Iris pigment epithelial cell (primary cell): ENCODE measurements around the gene IMPACT.

Experiments used
- DNase-seq: peaks from one replicate; pipeline ENCODE4 v3.0.0-alpha.2; 2011; ENCODE audit warnings: low read depth

The IMPACT gene

GRCh38 chr18:24426073-24426397 is 435 bp upstream of the IMPACT start:
- DNase-seq: no peak

GRCh38 chr18:24427484-24427883 is 1.0 kb downstream of the IMPACT start:
- peak; percentile 51 for DNase-seq

DNA sequence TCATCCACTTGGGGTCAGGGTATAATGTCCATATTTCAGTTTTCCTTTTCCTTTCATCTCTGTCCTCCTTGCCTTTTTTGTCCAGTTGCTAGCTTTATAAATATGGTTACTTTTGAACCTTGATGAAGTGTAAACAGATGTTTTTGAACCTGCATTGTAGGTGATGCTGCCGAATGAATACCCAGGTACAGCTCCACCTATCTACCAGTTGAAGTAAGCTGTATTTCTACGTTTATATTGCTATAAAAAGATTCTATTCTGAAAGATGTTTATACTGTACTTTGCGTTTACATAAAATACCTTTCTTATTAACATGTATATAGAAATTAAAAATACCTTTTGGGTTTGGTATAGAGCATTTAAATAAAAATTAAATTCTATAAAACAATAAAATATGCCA is 2.2 kb downstream of the IMPACT start:
- no peak for DNase-seq

DNA sequence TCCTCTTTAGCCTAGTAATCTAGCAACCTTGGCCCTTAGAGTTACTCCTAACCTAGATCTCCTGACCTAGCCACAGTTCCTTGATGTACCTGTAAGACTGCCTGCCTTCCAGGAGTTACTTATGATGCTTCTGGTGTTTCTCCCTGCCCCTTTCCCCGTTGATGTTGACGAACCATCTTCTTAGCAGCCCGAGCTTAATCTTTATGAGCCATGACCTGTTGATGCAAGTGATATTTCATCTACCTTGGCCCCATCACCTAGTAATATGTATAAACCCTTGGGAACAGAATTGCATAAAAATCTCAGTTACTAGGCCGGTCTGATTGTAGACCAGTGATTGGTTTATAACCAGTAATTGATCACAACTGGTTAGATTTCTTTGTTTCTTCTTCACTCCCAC is 2.7 kb downstream of the IMPACT start:
- no peak for DNase-seq

DNA sequence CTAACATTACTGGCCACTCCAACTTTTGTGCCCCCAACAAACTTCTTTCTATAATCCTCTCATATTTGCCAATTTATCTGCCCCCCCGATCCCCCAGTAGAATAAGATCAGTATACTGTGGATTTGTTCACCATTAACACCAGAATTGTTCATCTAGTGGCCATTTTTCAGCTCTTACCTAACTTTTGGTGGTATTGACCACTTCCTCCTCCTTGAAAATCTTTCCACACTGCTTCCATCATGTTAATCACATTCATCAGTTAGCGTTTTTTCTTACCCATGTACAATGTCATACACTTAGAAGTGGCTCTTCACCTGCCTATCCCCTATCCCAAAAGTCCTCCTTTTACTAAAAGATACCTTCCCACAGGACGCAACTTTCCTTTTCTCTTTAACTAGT is 6.1 kb downstream of the IMPACT start:
- no peak for DNase-seq

DNA sequence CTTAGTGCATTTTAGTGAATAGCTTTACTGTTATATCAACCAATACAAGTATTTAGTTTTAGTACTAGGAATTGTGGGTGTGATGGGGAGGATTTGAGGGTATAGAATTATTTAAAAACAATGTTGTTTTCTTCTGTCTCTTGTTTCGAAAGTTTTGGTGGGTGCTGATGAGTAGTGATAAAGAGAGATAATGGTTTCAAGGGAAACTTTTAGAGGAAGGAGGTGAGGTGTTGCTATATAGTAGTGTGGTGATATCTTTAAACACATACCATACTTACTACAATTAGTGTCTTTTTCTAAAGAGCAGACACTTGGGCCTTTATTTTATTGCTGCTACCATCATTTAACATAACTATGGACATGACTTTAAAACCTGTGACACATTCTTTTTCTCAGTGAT is 10.5 kb downstream of the IMPACT start:
- DNase-seq: no peak

GRCh38 chr18:24443870-24444269 is 17.4 kb downstream of the IMPACT start:
- DNase-seq: no peak

DNA sequence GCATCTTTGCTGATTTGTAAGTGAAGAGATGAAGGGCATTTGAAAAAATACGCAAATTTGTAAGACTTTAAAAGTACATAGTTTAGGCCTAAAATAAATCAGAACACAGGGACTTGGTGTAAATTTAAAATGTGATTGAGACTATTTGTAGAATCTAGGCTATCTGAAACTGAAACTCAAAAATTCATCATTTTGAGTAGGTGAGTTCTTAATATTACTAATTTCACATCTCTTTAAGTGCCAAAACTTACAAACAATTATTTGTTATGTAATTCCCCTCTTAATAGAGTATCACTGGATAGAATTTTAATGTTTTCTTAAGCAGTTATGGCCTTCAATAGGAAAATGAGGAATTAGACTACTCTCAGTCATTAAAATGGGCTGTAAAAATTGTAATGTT is 20.0 kb downstream of the IMPACT start:
- DNase-seq: no peak

DNA sequence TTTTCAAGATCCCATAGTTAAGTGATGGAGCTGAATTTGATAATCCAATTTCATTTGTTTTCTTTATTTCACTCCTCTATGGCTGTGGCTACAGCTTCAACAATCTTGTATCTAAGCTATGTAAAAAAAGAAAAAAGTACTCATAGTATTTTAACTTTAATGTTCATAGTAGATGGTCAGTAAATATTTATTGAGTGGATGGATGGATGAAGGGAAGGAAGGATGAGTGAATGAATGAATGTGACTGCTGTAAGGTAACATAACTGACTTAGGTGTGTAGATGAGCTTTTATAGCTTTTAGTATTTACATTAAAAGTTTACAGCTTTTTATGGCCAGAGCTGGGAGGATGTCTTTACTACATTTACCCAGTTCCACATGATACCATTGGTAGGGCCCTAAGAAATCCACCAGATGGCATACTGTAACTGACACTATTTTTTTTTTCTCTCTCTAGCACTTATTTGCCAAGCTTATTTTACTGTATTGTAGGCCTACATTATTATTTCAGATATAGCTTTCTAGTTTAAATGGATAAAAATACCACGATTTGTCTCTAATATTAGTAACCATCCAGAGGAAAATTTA is 20.6 kb downstream of the IMPACT start:
- DNase-seq: no peak

- DNase-seq: no peak
Observed at GRCh38 chr18:24447961-24448360, 21.5 kb downstream of the IMPACT start.

DNA sequence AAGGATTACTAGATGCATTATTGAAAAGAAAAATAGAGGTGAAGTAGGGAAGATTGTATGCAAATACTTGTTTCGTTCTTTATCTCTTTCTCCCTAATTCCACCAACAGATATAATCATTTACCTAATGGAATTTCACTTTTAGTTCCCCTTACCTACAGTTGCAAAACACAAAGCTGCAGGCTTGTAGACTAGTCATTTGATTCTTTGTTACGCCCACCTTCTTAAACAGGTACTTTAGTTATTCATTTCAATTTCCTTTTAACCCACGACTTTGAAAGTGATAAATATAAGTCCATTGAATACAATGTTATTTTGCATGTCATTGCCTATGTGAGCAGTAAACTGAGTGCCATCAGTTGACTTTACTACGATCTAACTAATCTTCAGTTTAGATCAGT is 30.1 kb downstream of the IMPACT start:
- no peak for DNase-seq

DNA sequence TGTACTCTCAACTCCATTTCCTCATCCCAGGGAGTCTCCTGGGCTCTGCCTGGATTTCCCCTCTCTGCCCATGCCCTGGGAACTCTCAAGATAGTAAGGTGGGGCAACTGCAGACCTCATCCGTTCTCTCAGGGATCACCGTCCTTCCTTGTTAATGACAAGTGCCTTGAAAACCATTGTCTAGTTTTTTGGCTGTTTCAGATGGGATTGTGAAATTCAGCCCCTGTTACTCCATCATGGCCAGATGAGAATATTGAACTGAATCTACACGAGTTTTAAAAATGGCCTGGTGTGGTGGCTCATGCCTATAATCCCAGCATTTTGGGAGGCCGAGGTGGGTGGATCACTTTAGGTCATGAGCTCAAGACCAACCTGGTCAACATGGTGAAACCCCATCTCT is 33.3 kb downstream of the IMPACT start:
- no peak for DNase-seq

DNA sequence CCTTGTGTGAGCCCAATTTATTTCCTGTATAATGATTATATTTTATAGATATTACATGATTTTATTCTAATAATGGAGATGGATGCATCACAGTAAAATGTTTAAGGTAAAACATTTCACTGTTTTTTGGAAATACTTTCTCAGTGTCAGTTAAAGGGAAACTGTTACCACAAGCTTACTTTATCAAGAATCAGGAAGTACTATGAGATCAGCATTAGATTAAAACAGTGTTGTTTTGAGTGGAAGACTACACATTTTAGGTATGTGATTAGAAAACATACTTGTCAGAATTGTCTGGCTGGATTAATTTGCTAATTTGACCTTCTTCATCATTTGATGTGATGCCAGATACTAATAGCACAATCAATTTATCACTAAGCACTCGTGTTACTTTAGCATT is 33.9 kb downstream of the IMPACT start, which contains the start of gene HRH4:
Gene HRH4, plus strand, starts transcription at position 250 of the 400 bp plus-strand sequence. Its CDS starts 92 bp downstream, at position 342.
- no peak for DNase-seq

- DNase-seq: no peak
Observed at GRCh38 chr18:24461996-24462395, 35.5 kb downstream of the IMPACT start.

- no peak for DNase-seq
Observed at GRCh38 chr18:24462838-24463775, 36.6 kb downstream of the IMPACT start.

- DNase-seq: no peak
Observed at GRCh38 chr18:24465486-24465885, 39.0 kb downstream of the IMPACT start.

- no peak for DNase-seq
Observed at GRCh38 chr18:24466771-24467170, 40.3 kb downstream of the IMPACT start.

- DNase-seq: no peak
Observed at GRCh38 chr18:24470022-24470618, 43.6 kb downstream of the IMPACT start.

DNA sequence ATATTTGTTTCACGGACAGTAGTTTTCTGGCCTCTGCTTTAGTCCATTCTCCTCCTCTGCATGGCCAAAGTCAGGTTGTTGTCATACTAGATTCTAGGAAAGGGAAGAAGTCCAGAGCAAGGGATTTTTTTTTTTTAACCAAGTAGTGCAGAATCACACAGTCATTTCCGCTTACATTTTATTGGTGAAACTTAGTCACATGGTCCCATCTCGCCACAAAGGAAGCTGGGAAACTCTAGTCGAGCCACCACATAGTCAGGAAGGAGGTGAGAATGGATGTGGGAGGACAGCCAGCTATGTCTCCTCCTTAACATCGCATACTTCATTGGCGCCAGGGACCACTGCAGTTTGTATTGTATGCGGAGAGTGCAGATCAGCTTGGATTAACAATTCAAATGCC is 44.3 kb downstream of the IMPACT start:
- no peak for DNase-seq

DNA sequence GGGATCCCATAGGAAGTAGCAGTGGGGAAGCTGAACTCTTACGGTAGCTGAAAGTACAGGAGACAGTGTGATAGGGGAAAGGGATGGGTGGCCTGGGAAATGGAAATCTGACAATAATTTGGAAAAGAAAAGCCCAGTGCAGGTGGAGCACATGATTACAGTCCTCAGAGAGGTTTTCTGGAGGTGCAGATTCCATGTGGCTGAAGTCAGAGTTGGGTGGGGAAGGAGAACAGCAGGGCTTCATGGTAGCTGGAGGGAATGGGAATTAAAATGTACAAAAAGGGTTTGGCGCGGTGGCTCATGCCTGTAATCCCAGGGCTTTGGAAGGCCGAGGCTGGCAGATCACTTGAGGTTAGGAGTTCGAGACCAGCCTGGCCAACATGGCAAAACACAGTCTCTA is 46.1 kb downstream of the IMPACT start:
- no peak for DNase-seq

GRCh38 chr18:24474406-24474805 is 47.9 kb downstream of the IMPACT start:
- DNase-seq: no peak

- no peak for DNase-seq
Observed at GRCh38 chr18:24475926-24476589, 49.6 kb downstream of the IMPACT start.

GRCh38 chr18:24479371-24479770 is 52.9 kb downstream of the IMPACT start:
- DNase-seq: no peak
